ENCODE measurements around the gene ZNF341.
A peak's percentile ranks its signal among the peaks of the same experiment; 100 is the strongest.

The ZNF341 gene

GRCh38 chr20:33719989-33720709 is 11.6 kb upstream of the ZNF341 start, which contains the start of gene PXMP4:
PXMP4 (minus strand) TSS chr20:33720310; CDS start chr20:33720207, 103 bp downstream.
- TF ChIP-seq CTCF (conservative IDR thresholded peaks at IDR 0.05; ENCODE audit: low read depth, low read length), result no peak
- Histone ChIP-seq H3K4me2 (peak within 1 kb of the TSS; percentile 44; the same call in 1 of the 2 replicates), H3K9ac (peak within 1 kb of the TSS; percentile 3; the same call in 1 of the 2 replicates), H3K36me3 (ENCODE audit: insufficient read depth) (no peaks in the 10 kb centered on the region), H3K79me2 (ENCODE audit: insufficient read depth, low read depth) (no peaks in the 10 kb centered on the region; the same call in 1 of the 2 replicates), H4K20me1 (ENCODE audit: insufficient read depth) (no peaks in the 10 kb centered on the region), H3K4me1 (ENCODE audit: low read depth, poor library complexity, severe bottlenecking) (peaks cover 22% of the 10 kb centered on the region), H3K27me3 (ENCODE audit: insufficient read depth, low read depth) (no peaks in the 10 kb centered on the region), H3K4me3 (IDR thresholded peaks at IDR 0.05; ENCODE audit: insufficient read depth, low read depth, low read length) (no peak within 1 kb of the TSS), H3K27ac (no peak within 1 kb of the TSS), H2AFZ (ENCODE audit: low read depth) (peak within 1 kb of the TSS; percentile 37; the same call in 1 of the 2 replicates)

GRCh38 chr20:33721391-33722140 is 10.2 kb upstream of the ZNF341 start:
- Histone ChIP-seq H3K36me3 (ENCODE audit: insufficient read depth) (no peaks in the 10 kb centered on the region), H3K79me2 (ENCODE audit: insufficient read depth, low read depth) (no peaks in the 10 kb centered on the region; the same call in 1 of the 2 replicates), H4K20me1 (ENCODE audit: insufficient read depth) (no peaks in the 10 kb centered on the region), H2AFZ (ENCODE audit: low read depth) (no peak overlapping the region), H3K27ac (no peak overlapping the region), H3K4me1 (ENCODE audit: low read depth, poor library complexity, severe bottlenecking) (peaks cover 33% of the 10 kb centered on the region), H3K4me2 (no peak overlapping the region), H3K9ac (no peak overlapping the region), H3K27me3 (ENCODE audit: insufficient read depth, low read depth) (no peaks in the 10 kb centered on the region), H3K4me3 (IDR thresholded peaks at IDR 0.05; ENCODE audit: insufficient read depth, low read depth, low read length) (no peak overlapping the region)
- no peak for TF ChIP-seq CTCF (conservative IDR thresholded peaks at IDR 0.05; ENCODE audit: low read depth, low read length)

- no peak overlapping the region for H3K4me3 ChIP-seq (IDR thresholded peaks at IDR 0.05; ENCODE audit: insufficient read depth, low read depth, low read length)
- H3K9ac ChIP-seq, result no peak overlapping the region
- peak overlapping the region; percentile 24; the same call in 1 of the 2 replicates for H3K4me2 ChIP-seq
- TF ChIP-seq CTCF (conservative IDR thresholded peaks at IDR 0.05; ENCODE audit: low read depth, low read length), result no peak
- H2AFZ ChIP-seq (ENCODE audit: low read depth), result peak overlapping the region; percentile 0; the same call in 1 of the 2 replicates
- peaks cover 40% of the 10 kb centered on the region for H3K4me1 ChIP-seq (ENCODE audit: low read depth, poor library complexity, severe bottlenecking)
- no peaks in the 10 kb centered on the region for H4K20me1 ChIP-seq (ENCODE audit: insufficient read depth)
- H3K36me3 ChIP-seq (ENCODE audit: insufficient read depth), result no peaks in the 10 kb centered on the region
- H3K27ac ChIP-seq, result peak overlapping the region; percentile 45
- no peaks in the 10 kb centered on the region for H3K79me2 ChIP-seq (ENCODE audit: insufficient read depth, low read depth)
- H3K27me3 ChIP-seq (ENCODE audit: insufficient read depth, low read depth), result no peaks in the 10 kb centered on the region
These were observed 7.2 kb upstream of the ZNF341 start for GRCh38 chr20:33724439-33725094.

GRCh38 chr20:33725607-33726264 is 6.1 kb upstream of the ZNF341 start:
- TF ChIP-seq CTCF (conservative IDR thresholded peaks at IDR 0.05; ENCODE audit: low read depth, low read length), result no peak
- Histone ChIP-seq H3K4me1 (ENCODE audit: low read depth, poor library complexity, severe bottlenecking) (peaks cover 42% of the 10 kb centered on the region), H3K79me2 (ENCODE audit: insufficient read depth, low read depth) (no peaks in the 10 kb centered on the region)

More at GRCh38 chr20:33725607-33726264, 6.1 kb upstream of the ZNF341 start:
- no peak overlapping the region; the same call in 1 of the 2 replicates for H3K27ac ChIP-seq
- no peaks in the 10 kb centered on the region for H3K36me3 ChIP-seq (ENCODE audit: insufficient read depth)
- H3K27me3 ChIP-seq (ENCODE audit: insufficient read depth, low read depth), result no peaks in the 10 kb centered on the region
- H3K4me2 ChIP-seq, result no peak overlapping the region
- H3K4me3 ChIP-seq (IDR thresholded peaks at IDR 0.05; ENCODE audit: insufficient read depth, low read depth, low read length), result no peak overlapping the region
- no peaks in the 10 kb centered on the region for H4K20me1 ChIP-seq (ENCODE audit: insufficient read depth)
- no peak overlapping the region for H2AFZ ChIP-seq (ENCODE audit: low read depth)
- H3K9ac ChIP-seq, result no peak overlapping the region
